DOHH2 (cell line): ENCODE results near the gene RING1.

ENCODE experiments used
- EZH2phosphoT487 ChIP-seq: fragments of 200-600 bp; sonication (generic); IDR thresholded peaks from 2 replicates; pipeline ENCODE4 v1.6.1; 2017; ENCODE audit warnings: borderline replicate concordance, mild to moderate bottlenecking, antibody characterized with exemption, low read length, moderate library complexity, mixed read lengths
- TF ChIP-seq, protein P1 (sequence below): fragments of 200-600 bp; sonication (generic); IDR thresholded peaks from one replicate; pipeline ENCODE4 v1.5.1; 2014; ENCODE audit warnings: antibody characterized with exemption, mild to moderate bottlenecking, low read depth, low read length; ENCODE audit not compliant: poor library complexity, severe bottlenecking

DNA sequence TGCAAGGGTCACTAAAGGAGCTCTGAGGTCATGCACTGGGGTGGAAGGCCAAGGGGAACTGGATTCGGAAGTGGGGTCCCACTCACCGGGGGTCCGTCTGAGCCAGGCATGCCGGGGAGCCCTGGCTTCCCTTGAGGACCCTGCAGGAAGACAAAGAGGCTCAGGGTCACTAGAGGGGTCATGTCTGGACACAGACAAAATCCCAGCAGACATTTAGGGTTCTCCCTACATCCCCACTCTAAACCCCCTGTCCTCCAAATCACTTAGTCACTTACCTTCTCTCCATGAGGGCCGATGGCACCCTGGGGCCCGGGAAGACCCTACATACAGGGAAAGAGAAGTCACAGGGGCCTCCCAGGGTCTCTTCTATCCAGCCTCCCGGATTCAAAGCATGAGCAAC is 31.4 kb upstream of the RING1 start:
- TF ChIP-seq, protein P1, sequence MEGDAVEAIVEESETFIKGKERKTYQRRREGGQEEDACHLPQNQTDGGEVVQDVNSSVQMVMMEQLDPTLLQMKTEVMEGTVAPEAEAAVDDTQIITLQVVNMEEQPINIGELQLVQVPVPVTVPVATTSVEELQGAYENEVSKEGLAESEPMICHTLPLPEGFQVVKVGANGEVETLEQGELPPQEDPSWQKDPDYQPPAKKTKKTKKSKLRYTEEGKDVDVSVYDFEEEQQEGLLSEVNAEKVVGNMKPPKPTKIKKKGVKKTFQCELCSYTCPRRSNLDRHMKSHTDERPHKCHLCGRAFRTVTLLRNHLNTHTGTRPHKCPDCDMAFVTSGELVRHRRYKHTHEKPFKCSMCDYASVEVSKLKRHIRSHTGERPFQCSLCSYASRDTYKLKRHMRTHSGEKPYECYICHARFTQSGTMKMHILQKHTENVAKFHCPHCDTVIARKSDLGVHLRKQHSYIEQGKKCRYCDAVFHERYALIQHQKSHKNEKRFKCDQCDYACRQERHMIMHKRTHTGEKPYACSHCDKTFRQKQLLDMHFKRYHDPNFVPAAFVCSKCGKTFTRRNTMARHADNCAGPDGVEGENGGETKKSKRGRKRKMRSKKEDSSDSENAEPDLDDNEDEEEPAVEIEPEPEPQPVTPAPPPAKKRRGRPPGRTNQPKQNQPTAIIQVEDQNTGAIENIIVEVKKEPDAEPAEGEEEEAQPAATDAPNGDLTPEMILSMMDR, result no peak
- no peak for TF ChIP-seq EZH2phosphoT487
